Activated CD4-positive, alpha-beta T cell treated with anti-CD3 and anti-CD28 coated beads for 1 hour (primary cell): ENCODE measurements around the gene CCNQ.
"Not testable (repeated sequence)": the region's sequence is repeated elsewhere in the genome, so short reads cannot be mapped to it uniquely, and the experiment has no call there.

Source experiments
- DNase-seq: peaks from one replicate; pipeline ENCODE4 v3.0.0-alpha.2; 2020

Gene CCNQ

GRCh38 chrX:153621949-153622598 is 23.1 kb upstream of the CCNQ start:
- no peak for DNase-seq

- DNase-seq, result no peak
Measured at GRCh38 chrX:153620576-153620975, 21.6 kb upstream of the CCNQ start.

- no peak for DNase-seq
Measured at GRCh38 chrX:153614818-153615217, 15.9 kb upstream of the CCNQ start.

GRCh38 chrX:153612413-153612812 is 13.5 kb upstream of the CCNQ start:
- DNase-seq, result no peak

- no peak for DNase-seq
Measured at GRCh38 chrX:153611298-153612095, 12.6 kb upstream of the CCNQ start.

GRCh38 chrX:153610836-153611213 is 11.9 kb upstream of the CCNQ start:
- DNase-seq, result no peak

GRCh38 chrX:153609917-153610835 is 11.2 kb upstream of the CCNQ start:
- DNase-seq, result peak; percentile 63

- DNase-seq, result no peak
Measured at GRCh38 chrX:153608806-153609205, 9.9 kb upstream of the CCNQ start.

- DNase-seq, result no peak
Measured at GRCh38 chrX:153608376-153608775, 9.4 kb upstream of the CCNQ start.

GRCh38 chrX:153606503-153606902 is 7.6 kb upstream of the CCNQ start:
- DNase-seq, result no peak

- not testable (repeated sequence) for DNase-seq
Measured at GRCh38 chrX:153604666-153605380, 5.9 kb upstream of the CCNQ start.

GRCh38 chrX:153603131-153603656 is 4.3 kb upstream of the CCNQ start:
- no peak for DNase-seq

GRCh38 chrX:153602601-153603000 is 3.7 kb upstream of the CCNQ start:
- DNase-seq, result no peak

GRCh38 chrX:153601511-153602110 is 2.7 kb upstream of the CCNQ start:
- DNase-seq, result no peak

- DNase-seq, result no peak
Measured at GRCh38 chrX:153600921-153601320, 2.0 kb upstream of the CCNQ start.

GRCh38 chrX:153600032-153600373 is 1.1 kb upstream of the CCNQ start:
- no peak for DNase-seq

- DNase-seq, result peak; percentile 82
Measured at GRCh38 chrX:153599192-153600031, 473 bp upstream of the CCNQ start.

GRCh38 chrX:153596981-153597750 is 1.8 kb downstream of the CCNQ start:
- no peak for DNase-seq

GRCh38 chrX:153595859-153596857 is 2.8 kb downstream of the CCNQ start:
- no peak for DNase-seq
